Calu3 (cell line): ENCODE results near the gene ARHGAP24. TPM values are rescaled to one million over a fixed set of nuclear protein-coding genes. Genes with fewer than 3 reads are reported as not detected.
"Not testable (repeated sequence)": the region's sequence is repeated elsewhere in the genome, so short reads cannot be mapped to it uniquely, and the experiment has no call there.

ENCODE experiments used
- BruUV-seq: library from RNA; stranded (reverse); fragments of 400-500 nt; replicated peaks from 2 replicates; lab custom pipeline; 2021; lab: Mats Ljungman, UMichigan
- CTCF ChIA-PET: fragments of 300-600 bp; sonication (Branson Sonifier 250); formaldehyde crosslinking; loops from one replicate; lab custom pipeline; 2022; ENCODE audit warnings: antibody characterized with exemption; lab: Charles Lee
- DNase-seq: peaks from one replicate; pipeline ENCODE4 v3.0.0; 2022
- H3K27ac Mint-ChIP-seq: one replicate; pipeline ENCODE4 v1.8.0; 2022; ENCODE audit warnings: mixed read lengths; ENCODE audit not compliant: unreplicated experiment
- H3K27me3 Mint-ChIP-seq: one replicate; pipeline ENCODE4 v1.8.0; 2022; ENCODE audit warnings: mixed read lengths; ENCODE audit not compliant: unreplicated experiment
- H3K36me3 Mint-ChIP-seq: one replicate; pipeline ENCODE4 v1.8.0; 2022; ENCODE audit warnings: mild to moderate bottlenecking, moderate library complexity, mixed read lengths; ENCODE audit not compliant: insufficient read depth, unreplicated experiment
- H3K4me1 Mint-ChIP-seq: one replicate; pipeline ENCODE4 v1.8.0; 2022; ENCODE audit warnings: mild to moderate bottlenecking, low read depth, mixed read lengths; ENCODE audit not compliant: unreplicated experiment
- H3K4me3 Mint-ChIP-seq: one replicate; pipeline ENCODE4 v1.8.0; 2022; ENCODE audit warnings: mild to moderate bottlenecking, low read depth, moderate library complexity, mixed read lengths; ENCODE audit not compliant: unreplicated experiment
- H3K9me3 Mint-ChIP-seq: one replicate; pipeline ENCODE4 v1.8.0; 2022; ENCODE audit warnings: low read depth, mixed read lengths; ENCODE audit not compliant: unreplicated experiment
- intact Hi-C: fragments of 100-400 bp; cut with micrococcal nuclease; formaldehyde crosslinking; loops from one replicate; pipeline ENCODE4 v1.10.0; 2022; ENCODE audit not compliant: unreplicated experiment
- total RNA-seq: library from RNA; stranded (reverse); gene quantifications from 2 replicates; pipeline ENCODE4 v1.2.3, GENCODE V29; 2022
- TF ChIP-seq, protein P1 (sequence below): fragments of 200-600 bp; IDR thresholded peaks from one replicate; pipeline ENCODE4 v1.8.0; 2022; ENCODE audit warnings: antibody characterized with exemption; ENCODE audit not compliant: unreplicated experiment

Gene ARHGAP24
- total RNA-seq, 1 experiment from 2014 or later: 10.2 TPM

DNA sequence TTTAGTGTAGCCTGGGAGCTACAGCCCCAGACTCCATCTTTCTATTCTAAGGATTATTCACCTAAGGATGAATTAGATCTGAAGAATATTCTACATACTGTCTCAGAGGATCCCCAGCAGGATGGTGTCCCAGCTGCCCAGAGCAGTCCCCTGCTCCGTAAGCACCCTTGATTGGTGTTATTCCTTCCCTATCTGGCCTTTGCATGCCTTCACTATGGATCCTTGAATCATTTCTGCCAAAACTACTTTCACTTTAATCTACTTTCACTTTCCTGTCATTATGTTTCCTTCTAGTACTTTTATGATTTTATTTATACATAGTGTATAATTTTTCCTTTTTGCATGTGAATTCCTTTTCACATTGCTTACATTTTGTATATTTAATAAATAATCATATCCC, 39.2 kb downstream of the ARHGAP24 start:
- no peak for DNase-seq
- H3K27me3 Mint-ChIP-seq: no peaks in the 10 kb centered on the region
- H3K4me3 Mint-ChIP-seq: no peak overlapping the region
- no TSS peak for BruUV-seq
- intact Hi-C loops: no loop called here
- TF ChIP-seq, protein P1, sequence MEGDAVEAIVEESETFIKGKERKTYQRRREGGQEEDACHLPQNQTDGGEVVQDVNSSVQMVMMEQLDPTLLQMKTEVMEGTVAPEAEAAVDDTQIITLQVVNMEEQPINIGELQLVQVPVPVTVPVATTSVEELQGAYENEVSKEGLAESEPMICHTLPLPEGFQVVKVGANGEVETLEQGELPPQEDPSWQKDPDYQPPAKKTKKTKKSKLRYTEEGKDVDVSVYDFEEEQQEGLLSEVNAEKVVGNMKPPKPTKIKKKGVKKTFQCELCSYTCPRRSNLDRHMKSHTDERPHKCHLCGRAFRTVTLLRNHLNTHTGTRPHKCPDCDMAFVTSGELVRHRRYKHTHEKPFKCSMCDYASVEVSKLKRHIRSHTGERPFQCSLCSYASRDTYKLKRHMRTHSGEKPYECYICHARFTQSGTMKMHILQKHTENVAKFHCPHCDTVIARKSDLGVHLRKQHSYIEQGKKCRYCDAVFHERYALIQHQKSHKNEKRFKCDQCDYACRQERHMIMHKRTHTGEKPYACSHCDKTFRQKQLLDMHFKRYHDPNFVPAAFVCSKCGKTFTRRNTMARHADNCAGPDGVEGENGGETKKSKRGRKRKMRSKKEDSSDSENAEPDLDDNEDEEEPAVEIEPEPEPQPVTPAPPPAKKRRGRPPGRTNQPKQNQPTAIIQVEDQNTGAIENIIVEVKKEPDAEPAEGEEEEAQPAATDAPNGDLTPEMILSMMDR: no peak
- no peak overlapping the region for H3K27ac Mint-ChIP-seq
- H3K4me1 Mint-ChIP-seq: peaks cover 9% of the 10 kb centered on the region
- no peaks in the 10 kb centered on the region for H3K9me3 Mint-ChIP-seq
- CTCF ChIA-PET: no interaction called here
- no peaks in the 10 kb centered on the region for H3K36me3 Mint-ChIP-seq

DNA sequence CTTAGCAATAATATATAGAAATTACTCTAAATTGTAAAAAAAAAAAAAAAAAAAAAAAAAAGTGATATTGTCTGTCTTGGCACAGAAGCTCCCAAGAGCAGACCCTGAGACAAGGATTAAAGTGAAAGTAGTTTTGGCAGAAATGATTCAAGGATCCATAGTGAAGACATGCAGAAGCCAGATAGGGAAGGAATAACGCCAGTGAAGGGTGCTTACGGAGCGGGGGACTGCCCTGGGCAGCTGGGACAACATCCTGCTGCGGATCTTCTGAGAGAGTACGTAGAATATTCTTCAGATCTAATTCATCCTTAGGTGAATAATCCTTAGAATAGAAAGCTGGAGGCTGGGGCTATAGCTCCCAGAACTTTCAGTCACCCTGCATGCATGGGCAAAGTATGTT, 39.8 kb downstream of the ARHGAP24 start:
- Mint-ChIP-seq H3K4me3 (no peak overlapping the region), H3K27ac (no peak overlapping the region), H3K36me3 (no peaks in the 10 kb centered on the region), H3K9me3 (no peaks in the 10 kb centered on the region), H3K4me1 (peaks cover 9% of the 10 kb centered on the region), H3K27me3 (no peaks in the 10 kb centered on the region)
- no TSS peak for BruUV-seq
- TF ChIP-seq, protein P1: no peak
- CTCF ChIA-PET: no interaction called here
- no peak for DNase-seq
- intact Hi-C loops: no loop called here

DNA sequence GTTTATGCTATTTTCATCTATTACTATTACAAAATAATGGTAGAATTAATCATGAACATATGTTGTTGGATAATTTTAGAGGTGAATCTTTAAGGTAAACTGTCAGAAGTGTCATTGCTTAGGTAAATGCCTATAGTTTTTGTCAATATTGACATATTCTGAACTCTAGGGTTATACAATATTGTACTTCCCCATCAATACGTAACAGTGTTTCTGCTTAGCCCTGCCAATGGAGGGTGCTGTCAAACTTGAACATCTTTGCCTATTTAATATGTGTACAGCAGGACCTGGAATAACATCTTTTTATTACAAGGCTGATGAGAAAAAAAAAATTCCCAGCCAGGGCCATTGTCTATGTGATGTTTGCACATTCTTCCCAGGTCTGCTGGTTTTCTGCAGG, 40.8 kb downstream of the ARHGAP24 start:
- no peaks in the 10 kb centered on the region for H3K36me3 Mint-ChIP-seq
- TF ChIP-seq, protein P1: no peak
- CTCF ChIA-PET: no interaction called here
- peaks cover 9% of the 10 kb centered on the region for H3K4me1 Mint-ChIP-seq
- no peak overlapping the region for H3K27ac Mint-ChIP-seq
- H3K27me3 Mint-ChIP-seq: no peaks in the 10 kb centered on the region
- DNase-seq: no peak
- BruUV-seq: no TSS peak
- intact Hi-C loops: no loop called here
- H3K4me3 Mint-ChIP-seq: no peak overlapping the region
- H3K9me3 Mint-ChIP-seq: no peaks in the 10 kb centered on the region

DNA sequence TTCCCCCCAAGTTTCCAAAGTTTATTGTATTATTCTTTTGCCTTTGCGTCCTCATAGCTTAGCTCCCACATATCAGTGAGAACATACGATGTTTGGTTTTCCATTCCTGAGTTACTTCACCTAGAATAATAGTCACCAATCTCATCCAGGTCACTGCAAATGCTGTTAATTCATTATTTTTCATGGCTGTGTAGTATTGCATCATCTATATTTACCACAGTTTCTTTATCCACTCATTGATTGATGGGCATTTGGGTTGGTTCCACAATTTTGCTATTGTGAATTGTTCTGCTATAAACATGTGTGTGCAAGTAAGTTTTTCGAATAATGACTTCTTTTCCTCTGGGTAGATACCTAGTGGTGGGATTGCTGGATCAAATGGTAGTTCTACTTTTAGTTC, 43.6 kb downstream of the ARHGAP24 start:
- H3K4me1 Mint-ChIP-seq: peaks cover 13% of the 10 kb centered on the region
- H3K27ac Mint-ChIP-seq, intact Hi-C loops, CTCF ChIA-PET, BruUV-seq, H3K36me3 Mint-ChIP-seq, H3K27me3 Mint-ChIP-seq, H3K4me3 Mint-ChIP-seq, H3K9me3 Mint-ChIP-seq, DNase-seq: not testable (repeated sequence)

DNA sequence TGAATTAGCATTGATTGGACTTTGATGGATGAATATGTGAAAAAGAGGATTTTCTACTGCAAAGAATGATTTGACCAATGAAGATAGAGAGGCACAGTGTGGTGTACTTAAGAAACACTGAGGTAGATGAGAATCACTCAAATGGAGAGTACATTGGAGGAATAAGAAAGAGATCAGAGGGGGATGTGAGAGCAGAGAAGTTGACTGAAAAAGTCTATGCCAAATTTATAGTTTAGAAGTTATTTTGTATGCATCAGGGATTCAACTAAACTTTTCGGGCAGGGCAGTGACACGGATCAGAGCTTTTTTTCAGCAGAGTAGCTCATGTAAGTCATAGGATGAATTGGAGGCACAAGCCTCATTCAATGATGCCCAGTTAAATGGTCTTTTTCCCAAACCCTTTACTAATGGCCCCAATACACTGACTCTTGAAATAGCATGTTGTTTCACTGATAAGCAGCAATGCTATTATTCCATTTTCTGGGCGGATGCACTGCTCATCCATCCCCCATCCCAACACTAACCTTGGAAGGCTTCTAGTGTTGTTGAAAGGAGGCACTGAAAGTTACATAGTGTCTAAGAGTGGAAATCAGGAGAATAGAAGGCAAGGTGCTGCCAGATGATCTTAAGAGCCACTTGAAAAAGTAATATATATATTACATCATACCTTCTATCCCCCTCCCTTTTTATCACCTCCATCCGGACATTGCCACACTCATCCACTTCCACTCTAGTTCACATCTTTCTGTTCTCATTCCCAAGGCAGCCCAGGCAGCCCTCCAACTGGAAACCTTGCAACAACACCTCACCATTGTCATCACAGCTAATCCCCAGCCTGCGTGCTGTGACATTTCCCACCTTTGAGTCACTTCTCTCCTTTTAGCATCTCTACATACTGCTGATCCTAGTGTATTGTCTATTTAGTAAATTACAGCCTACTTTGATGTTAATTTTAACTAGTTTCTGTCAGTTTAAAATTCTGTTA, 46.1 kb downstream of the ARHGAP24 start:
- Mint-ChIP-seq H3K27me3 (no peaks in the 10 kb centered on the region), H3K4me3 (no peak overlapping the region), H3K4me1 (peaks cover 7% of the 10 kb centered on the region), H3K9me3 (no peaks in the 10 kb centered on the region), H3K36me3 (no peaks in the 10 kb centered on the region), H3K27ac (no peak overlapping the region)
- DNase-seq: no peak
- BruUV-seq: no TSS peak
- TF ChIP-seq, protein P1: no peak
- intact Hi-C loops: no loop called here
- CTCF ChIA-PET: no interaction called here
